Measurements from ENCODE around the gene CUL1.
"Not testable (repeated sequence)": the region's sequence is repeated elsewhere in the genome, so short reads cannot be mapped to it uniquely, and the experiment has no call there.

CUL1 gene

GRCh38 chr7:148698007-148698396 lies 701 bp upstream of the CUL1 start:
- DNase-seq: no peak

GRCh38 chr7:148699024-148699781 lies 500 bp downstream of the CUL1 start:
- DNase-seq: no peak

DNA sequence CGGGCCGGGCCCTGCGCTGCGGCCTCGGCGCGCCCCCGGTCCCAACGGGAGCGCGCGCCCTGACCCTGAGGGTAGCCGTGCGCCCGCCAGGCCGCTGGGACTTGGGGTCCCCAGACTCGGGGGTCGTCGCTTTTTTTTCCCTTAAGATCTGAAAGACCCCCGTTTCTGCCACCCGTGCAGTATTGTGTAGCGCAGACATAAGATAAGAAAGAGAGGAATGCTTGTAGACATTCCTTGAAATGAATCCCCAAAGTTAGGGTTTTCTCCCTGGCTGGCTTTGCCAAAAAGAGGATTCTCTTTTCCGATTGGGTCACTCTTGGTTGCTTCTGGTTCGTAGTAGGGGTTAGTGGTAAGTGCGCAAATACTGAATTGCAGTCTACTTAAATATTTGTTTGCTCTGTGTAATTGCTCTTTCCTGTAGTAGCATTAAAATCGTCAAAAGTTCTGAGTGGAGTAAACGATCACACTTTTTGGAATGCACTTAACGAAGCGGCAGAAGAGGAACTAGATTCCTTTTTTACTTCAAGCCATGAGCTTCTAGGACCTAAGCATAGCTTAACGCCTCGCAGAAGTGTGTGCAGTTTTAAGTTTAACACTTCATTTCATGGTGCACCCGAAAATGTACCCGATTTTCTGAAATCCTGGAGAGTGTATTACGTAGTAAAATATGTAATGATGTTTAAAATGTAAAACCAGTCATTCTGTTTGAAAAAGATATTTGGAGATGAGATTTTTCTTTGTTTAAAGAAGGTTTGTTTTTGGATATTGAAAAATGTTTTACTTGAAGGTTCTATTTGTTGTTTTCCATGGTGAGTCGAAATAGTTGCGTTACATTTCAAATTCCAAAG lies 1.3 kb downstream of the CUL1 start:
- no peak for DNase-seq

GRCh38 chr7:148700661-148701064 lies 2.0 kb downstream of the CUL1 start:
- no peak for DNase-seq

DNA sequence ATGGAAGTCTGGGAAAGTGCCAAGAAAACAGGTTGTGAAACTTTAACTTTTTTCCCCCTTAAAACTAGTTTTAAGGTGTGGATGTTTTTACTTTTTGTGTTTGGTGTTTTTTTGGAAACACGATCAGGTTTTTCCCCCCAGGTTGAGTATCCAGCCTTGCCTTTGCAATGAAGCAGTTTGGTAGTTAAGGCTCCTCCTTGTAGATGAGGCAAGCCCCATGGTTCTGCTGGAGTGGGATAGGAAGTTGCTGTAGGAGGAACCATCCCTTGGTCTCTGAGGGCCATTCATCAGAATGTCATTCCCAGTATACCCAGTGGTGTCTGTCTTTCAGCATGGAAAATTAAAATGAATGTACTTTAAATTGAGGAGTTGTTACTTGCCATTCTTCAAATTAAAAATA lies 2.7 kb downstream of the CUL1 start:
- DNase-seq: no peak

DNA sequence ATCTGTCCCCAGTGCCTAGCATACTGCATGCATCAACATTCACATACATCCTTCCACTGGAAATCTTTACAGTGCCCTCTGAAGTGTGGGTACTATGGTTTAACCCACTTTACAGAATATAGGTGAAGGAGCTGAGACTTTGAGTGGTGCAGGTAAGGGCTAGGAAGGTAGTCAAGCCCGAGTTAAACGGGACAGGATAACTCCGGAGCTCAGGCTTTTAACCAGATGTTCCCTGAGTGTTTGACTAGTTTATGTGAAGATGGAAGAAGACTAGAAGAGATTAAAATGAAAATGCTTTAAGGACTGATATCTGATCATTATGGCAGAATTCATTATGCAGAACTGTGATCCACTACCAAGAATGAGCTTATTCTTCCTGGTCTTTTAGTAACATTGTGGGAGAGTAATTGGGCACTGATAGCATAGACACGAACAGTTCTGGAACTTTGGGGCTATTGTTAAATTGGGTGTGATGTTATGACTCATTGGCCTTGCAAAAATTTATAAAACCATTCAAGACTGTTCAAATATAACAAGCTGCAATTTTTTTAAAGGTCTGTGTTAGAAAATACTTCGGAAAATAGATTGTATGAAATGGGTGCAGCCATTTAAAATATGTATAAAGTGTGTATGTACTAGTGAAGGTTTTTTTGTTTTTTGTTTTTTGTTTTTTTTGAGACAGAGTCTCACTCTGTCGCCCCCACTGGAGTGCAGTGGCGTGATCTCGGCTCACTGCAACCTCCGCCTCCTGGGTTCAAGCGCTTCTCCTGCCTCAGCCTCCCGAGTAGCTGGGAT lies 4.4 kb downstream of the CUL1 start:
- DNase-seq: no peak

DNA sequence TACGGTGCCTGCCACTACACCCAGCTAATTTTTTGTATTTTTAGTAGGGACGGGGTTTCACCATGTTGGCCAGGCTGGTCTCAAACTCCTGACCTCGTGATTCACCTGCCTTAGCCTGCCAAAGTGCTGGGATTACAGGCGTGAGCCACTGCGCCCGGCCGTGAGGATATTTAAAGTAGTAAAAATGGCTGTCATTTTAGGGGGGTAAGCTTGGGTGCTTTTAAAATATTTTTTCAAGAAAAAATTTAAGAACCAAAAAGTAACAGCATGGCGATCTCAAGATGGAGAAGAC lies 4.9 kb downstream of the CUL1 start:
- DNase-seq: not testable (repeated sequence)

DNA sequence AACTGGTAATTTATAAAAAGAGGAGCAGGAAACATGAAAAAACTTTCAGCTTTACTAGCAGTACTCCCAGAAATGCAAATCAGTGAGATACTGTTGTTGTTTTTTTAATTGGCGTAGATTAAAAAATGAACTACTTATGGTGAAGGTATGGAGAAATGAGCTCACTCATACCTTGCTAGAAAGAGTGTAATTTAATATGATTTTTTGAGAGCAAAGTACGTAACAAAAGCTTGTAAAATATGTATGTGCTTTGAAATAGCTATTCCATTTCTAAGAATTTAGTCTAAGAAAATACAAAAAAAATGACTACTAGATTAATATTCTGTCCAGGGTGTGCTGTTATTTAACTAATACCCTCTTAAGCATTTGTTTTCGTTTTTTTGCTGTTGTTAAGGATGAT lies 5.5 kb downstream of the CUL1 start:
- no peak for DNase-seq

DNA sequence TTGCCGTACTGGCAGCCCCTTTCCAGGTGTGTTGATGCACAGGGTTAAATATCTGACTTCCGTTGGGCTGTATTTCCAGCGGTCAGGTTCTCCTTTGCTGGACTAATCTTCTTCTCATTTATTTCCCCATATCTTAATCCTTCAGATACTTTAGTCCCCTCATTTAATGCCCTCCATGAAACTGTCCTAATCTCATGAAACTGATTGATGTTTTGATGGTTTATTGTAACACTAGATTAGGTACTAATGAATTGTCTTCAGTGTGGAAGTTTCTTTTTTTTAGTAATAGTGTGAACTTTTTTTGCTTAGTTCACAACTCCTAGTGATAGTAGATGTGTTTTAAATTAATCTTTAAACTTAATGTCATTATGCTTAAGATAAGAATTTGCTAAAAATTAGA lies 6.3 kb downstream of the CUL1 start:
- DNase-seq: no peak

- DNase-seq: no peak
Measured at GRCh38 chr7:148706368-148706767, 7.7 kb downstream of the CUL1 start.

DNA sequence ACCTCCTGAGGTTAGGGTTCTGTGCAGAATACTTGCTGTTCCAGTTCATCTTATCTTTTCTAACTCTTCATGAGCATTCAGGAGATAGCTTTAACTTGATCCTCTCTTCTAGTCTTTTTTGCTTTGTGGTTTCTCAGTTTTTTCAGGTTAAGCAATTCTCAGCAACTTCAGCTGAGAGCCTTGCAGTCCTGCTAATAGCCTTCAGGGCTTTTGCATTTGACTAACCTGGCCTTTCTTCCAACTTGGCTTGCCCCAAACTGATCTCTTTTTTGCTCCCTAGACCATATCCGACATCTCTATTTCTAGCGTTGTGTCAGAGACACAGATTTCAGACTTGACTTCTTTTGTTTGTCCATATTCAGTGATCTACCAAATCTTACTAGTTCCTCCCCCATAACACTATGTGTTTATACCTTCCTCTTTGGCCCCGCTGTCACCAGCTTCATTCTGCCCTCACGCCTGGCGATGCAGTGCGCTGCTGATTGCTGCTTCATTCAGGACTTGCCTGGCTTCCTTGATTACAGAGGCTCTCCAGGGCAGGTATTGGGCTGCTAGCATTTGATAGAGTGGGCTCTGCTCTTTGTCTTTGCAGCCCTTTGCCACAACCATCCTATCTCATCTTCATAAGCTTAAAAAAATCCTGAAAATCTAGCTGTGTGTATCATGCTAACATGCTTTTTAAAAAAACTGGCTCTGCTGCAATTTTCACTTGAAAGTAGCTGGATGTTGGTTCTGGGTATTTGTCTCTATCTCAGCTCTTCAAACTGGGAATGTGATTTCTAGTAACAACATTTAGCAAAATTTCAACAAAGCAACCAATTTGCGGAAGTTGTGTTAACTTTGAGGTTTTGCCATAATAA lies 9.6 kb downstream of the CUL1 start:
- DNase-seq: no peak

- no peak for DNase-seq
Measured at GRCh38 chr7:148709014-148709413, 10.3 kb downstream of the CUL1 start.

- DNase-seq: not testable (repeated sequence)
Measured at GRCh38 chr7:148710426-148710825, 11.7 kb downstream of the CUL1 start.

- no peak for DNase-seq
Measured at GRCh38 chr7:148711191-148712102, 12.7 kb downstream of the CUL1 start.

DNA sequence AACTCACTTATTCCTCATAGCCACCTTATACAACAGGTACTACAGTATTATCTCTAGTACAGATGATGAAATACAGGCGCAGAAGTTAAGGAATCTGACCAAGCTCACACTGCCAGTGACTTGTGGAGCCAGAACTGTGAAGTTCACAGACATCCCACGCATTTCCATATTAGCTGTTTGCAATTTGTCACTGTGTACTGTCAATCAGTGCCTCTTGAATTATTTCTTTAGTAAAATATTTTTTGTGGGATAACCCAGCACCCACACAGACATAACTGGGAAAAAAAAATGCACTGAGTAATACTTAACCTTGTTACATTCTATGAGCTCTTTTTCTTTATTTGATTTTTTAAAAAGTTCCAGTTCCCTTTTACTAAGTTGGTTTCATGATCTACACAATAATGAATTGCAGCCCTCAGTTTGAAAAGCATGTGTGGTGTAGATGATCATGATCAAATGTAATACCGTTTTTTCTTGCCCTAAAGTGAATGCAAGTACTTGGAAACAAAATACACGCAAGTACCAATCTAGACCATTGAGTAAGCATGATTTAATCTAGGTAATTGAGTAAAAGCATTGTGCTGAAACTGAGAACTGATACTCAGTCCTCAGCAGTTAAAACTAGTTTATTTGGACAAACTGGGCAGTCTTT lies 14.1 kb downstream of the CUL1 start:
- DNase-seq: no peak

- no peak for DNase-seq
Measured at GRCh38 chr7:148714498-148714897, 15.8 kb downstream of the CUL1 start.

- no peak for DNase-seq
Measured at GRCh38 chr7:148715027-148715426, 16.3 kb downstream of the CUL1 start.

GRCh38 chr7:148717266-148717793 lies 18.6 kb downstream of the CUL1 start:
- no peak for DNase-seq

DNA sequence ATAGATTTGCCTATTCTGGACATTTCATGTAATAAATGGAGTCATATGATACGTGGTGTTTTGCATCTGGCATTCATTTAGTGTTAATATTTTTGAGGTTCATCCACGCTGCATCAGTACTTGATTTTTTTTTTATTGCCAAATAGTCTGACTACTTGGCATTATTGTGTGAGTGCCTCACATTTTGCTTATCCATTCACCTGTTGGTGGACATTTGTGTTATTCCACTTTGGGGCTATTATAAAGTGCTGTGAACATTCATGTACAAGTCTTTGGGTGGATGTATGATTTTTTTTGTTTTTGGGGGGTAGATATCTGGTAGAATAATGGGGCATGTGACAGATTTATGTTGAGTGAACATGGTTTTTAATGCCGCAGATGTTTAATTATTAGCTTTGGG lies 19.7 kb downstream of the CUL1 start:
- DNase-seq: no peak

- no peak for DNase-seq
Measured at GRCh38 chr7:148719753-148720152, 21.1 kb downstream of the CUL1 start.

DNA sequence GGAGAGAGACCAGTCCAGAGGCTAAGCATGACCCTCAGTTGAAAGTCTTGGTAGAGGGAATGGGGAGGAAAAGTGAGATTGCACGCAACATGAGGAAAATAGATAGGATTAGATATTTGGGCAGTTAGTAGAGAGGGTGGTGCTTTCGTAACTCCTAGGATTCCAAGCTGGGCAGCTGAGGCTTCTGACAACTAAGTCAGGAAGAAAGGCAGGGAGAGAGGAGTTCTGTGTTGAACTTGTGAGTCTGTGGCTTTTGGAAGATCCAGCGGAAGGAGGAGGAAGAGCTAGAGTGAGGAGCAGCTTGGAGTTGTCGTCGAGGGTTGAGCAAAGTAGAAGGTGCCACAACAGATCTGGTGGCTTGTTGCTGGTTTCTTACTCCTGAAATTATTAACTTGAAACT lies 21.8 kb downstream of the CUL1 start:
- DNase-seq: no peak
